Measurements from ENCODE around the gene GPR25. TPM values are rescaled to one million over a fixed set of nuclear protein-coding genes. Genes with fewer than 3 reads are reported as not detected.

The GPR25 gene
- polyA plus RNA-seq, 1 experiment: not detected

DNA sequence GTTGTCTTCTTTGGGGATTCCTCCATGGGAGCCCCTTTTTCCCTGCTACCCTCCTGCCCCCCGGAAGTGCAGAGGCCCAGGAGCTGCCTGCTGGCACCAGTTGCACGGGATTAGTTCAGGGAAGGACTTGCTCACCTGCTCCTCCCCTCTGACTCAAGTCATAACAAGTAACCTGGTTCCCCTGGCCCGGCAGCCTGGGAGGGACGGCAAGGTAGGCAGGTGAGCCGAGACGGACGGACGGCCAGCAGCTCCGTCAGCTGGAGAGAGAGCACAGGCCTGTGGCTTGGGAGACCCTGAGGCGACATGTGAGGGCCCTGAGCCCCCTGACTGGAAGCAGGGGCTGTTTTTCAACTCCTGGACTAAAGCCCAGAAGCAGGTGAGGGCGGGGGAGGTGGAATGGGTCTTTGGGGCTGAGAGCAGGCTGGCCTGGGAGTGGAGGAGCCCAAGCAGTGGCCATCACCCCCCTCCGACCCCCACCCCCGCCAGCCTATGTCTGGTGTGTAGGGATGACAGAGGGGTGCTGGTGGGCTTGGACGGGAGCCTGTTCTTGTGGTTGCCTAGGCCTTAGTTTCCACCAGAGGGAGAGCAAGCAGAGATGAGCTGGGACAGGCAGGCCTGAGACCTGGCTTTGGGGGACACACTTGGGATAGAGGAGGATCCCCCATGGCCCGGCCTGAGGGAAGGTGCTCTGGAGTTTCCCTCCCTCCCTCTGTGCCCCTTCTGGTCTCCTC lies 22.1 kb downstream of the GPR25 start, which contains the start of gene INAVA:
INAVA (plus strand) TSS at position 189 of the 731 bp plus-strand sequence. CDS start 3,501 bp downstream, outside the sequence.
- Histone ChIP-seq H3K36me3 (ENCODE audit: control insufficient read depth, insufficient read depth, low read length) (no peaks in the 10 kb centered on the region), H3K27me3 (ENCODE audit: control insufficient read depth, insufficient read depth, low read length) (peaks cover 14% of the 10 kb centered on the region), H3K4me3 (ENCODE audit: low read depth, low read length) (no peak within 1 kb of the TSS)
- TF ChIP-seq, protein P1, sequence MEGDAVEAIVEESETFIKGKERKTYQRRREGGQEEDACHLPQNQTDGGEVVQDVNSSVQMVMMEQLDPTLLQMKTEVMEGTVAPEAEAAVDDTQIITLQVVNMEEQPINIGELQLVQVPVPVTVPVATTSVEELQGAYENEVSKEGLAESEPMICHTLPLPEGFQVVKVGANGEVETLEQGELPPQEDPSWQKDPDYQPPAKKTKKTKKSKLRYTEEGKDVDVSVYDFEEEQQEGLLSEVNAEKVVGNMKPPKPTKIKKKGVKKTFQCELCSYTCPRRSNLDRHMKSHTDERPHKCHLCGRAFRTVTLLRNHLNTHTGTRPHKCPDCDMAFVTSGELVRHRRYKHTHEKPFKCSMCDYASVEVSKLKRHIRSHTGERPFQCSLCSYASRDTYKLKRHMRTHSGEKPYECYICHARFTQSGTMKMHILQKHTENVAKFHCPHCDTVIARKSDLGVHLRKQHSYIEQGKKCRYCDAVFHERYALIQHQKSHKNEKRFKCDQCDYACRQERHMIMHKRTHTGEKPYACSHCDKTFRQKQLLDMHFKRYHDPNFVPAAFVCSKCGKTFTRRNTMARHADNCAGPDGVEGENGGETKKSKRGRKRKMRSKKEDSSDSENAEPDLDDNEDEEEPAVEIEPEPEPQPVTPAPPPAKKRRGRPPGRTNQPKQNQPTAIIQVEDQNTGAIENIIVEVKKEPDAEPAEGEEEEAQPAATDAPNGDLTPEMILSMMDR (IDR thresholded peaks at IDR 0.05; ENCODE audit: insufficient read depth, low read depth, low read length): no peak
- POLR2A ChIA-PET: no interaction called here
- DNase-seq (ENCODE audit: low read depth): no peak
- CTCF ChIA-PET: no interaction called here

DNA sequence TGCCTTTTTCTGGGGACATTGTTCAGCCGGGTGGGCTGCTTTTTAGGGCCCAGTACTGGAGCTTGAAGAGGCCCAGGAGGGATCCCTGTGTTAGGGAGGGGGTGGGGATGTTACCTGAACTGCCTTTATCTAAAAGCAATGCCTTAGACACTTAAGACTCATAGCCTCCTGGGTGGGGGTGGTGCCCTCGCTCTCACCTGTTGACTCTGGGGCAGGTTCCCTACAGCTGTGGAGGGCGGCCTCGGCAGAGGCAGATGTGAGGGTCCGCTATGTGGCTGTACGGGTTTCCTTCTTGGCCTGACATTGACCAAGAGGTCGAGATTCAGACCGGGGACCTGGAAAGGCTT lies 22.6 kb downstream of the GPR25 start:
- POLR2A ChIA-PET: no interaction called here
- no peak for DNase-seq (ENCODE audit: low read depth)
- H3K4me3 ChIP-seq (ENCODE audit: low read depth, low read length): no peak overlapping the region
- CTCF ChIA-PET: no interaction called here
- TF ChIP-seq, protein P1 (IDR thresholded peaks at IDR 0.05; ENCODE audit: insufficient read depth, low read depth, low read length): no peak
- H3K27me3 ChIP-seq (ENCODE audit: control insufficient read depth, insufficient read depth, low read length): peaks cover 14% of the 10 kb centered on the region
- no peaks in the 10 kb centered on the region for H3K36me3 ChIP-seq (ENCODE audit: control insufficient read depth, insufficient read depth, low read length)

DNA sequence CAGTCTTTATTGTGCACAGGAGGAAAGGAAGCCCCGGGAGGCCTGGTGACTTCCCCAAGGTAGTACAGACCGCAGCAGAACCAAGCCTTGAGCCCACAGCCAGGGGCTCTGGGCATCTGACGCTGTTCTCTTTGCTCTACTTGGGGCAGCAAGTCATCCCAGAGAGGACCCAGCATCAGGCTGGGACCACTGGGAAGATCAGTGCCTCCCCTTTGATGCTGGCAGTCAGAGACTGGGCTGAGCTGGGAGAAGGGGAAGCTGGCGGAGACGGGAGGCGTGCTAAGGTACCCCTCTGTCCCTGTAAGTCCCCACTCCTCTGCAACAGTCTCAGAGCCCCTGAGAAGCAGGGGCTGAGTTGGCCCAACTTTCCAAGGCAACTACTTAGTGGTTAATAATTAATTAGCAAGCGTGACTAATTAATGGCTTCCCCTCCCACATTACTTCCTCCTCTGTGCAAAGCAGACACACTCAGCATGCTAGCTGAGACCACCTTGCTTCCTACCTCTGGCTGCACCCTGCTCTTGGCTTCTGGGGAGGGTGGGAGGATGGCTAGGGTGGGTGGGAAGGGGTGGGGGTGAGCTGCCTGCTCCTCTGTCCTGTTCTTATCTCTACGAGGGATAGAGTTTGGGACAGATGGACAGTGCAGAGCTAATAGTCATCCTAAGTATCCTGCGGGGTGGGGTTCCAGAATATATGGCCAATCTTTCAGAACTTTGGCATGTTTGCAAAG lies 23.2 kb downstream of the GPR25 start:
- TF ChIP-seq, protein P1 (IDR thresholded peaks at IDR 0.05; ENCODE audit: insufficient read depth, low read depth, low read length): no peak
- ChIA-PET CTCF (no interaction called here), POLR2A (no interaction called here)
- Histone ChIP-seq H3K36me3 (ENCODE audit: control insufficient read depth, insufficient read depth, low read length) (no peaks in the 10 kb centered on the region), H3K4me3 (ENCODE audit: low read depth, low read length) (no peak overlapping the region), H3K27me3 (ENCODE audit: control insufficient read depth, insufficient read depth, low read length) (peaks cover 14% of the 10 kb centered on the region)
- no peak for DNase-seq (ENCODE audit: low read depth)

DNA sequence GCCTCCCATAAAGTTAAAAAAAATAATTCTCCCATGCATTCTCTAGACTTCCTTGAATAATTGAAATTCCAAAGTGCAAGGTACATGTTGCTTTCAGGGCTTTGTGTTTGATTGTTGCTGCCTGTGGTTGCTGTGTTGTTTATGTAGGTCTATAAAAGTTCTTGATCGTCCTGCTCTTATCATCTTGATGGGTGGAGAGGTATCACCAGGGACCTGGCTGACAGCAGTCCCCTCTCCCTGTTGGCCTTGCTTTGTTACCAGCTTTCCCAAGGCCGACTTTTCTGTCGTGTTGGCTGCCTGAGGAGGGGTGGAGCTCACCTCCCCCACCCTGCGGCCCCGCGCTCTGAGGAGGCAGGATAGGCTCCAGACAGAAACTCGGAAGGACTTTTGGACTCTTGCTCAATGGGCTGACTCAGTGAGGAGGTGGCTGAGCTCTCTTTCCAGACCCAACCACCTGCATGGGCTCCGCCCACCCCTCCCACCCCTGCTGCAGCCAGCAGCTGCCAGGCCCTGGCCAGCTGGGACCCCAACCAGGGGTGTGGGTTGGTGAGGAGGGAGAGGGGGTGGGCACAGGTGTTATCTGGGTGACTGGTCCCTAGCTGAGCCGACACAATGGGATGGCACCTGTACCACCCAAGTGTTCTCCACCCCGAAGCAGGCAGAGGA lies 23.9 kb downstream of the GPR25 start:
- Histone ChIP-seq H3K27me3 (ENCODE audit: control insufficient read depth, insufficient read depth, low read length) (peaks cover 14% of the 10 kb centered on the region), H3K36me3 (ENCODE audit: control insufficient read depth, insufficient read depth, low read length) (no peaks in the 10 kb centered on the region), H3K4me3 (ENCODE audit: low read depth, low read length) (no peak overlapping the region)
- TF ChIP-seq, protein P1 (IDR thresholded peaks at IDR 0.05; ENCODE audit: insufficient read depth, low read depth, low read length): no peak
- DNase-seq (ENCODE audit: low read depth): no peak
- POLR2A ChIA-PET: no interaction called here
- CTCF ChIA-PET: no interaction called here

DNA sequence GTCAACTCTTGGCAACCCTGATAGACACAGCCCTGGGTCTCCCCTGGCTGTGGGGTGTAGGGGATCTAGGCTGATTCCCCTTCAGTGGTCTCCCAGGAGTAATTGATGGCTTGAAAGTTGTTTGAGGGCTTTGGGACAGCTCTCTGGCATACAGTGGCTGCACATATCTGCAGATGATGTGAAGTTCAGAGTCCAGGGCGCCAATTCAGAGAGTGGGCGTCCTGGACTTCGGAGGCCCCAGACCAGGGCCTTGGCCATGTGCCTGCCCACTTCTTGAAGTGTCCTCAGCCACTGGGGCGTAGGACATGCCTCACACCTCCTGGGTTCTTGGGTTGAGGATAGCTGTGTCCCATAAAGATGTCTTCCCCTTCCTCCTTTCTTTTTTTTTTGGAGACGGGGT lies 24.5 kb downstream of the GPR25 start:
- Histone ChIP-seq H3K27me3 (ENCODE audit: control insufficient read depth, insufficient read depth, low read length) (peaks cover 10% of the 10 kb centered on the region), H3K36me3 (ENCODE audit: control insufficient read depth, insufficient read depth, low read length) (no peaks in the 10 kb centered on the region), H3K4me3 (ENCODE audit: low read depth, low read length) (no peak overlapping the region)
- TF ChIP-seq, protein P1 (IDR thresholded peaks at IDR 0.05; ENCODE audit: insufficient read depth, low read depth, low read length): no peak
- ChIA-PET CTCF (no interaction called here), POLR2A (no interaction called here)
- DNase-seq (ENCODE audit: low read depth): no peak

Data from BJ (cell line).